Purkinje cell (primary cell): ENCODE data around the gene CASKIN2. TPM values are rescaled to one million over a fixed set of nuclear protein-coding genes. Genes with fewer than 3 reads are reported as not detected.

Source experiments
- polyA plus RNA-seq: library from polyadenylated mRNA; unstranded; fragments of >200 nt; fragmentation: Nextera tagmentation; gene quantifications from 2 replicates; pipeline ENCODE4 v1.2.1, GENCODE V29; 2014

The CASKIN2 gene
- 0.17 and 0.27 TPM in 2 replicates for polyA plus RNA-seq

GRCh38 chr17:75515496-75516254 is at the start of gene CASKIN2:
Gene CASKIN2, minus strand, starts transcription at chr17:75515537. Its CDS starts 1,733 bp downstream, at chr17:75513804.

DNA sequence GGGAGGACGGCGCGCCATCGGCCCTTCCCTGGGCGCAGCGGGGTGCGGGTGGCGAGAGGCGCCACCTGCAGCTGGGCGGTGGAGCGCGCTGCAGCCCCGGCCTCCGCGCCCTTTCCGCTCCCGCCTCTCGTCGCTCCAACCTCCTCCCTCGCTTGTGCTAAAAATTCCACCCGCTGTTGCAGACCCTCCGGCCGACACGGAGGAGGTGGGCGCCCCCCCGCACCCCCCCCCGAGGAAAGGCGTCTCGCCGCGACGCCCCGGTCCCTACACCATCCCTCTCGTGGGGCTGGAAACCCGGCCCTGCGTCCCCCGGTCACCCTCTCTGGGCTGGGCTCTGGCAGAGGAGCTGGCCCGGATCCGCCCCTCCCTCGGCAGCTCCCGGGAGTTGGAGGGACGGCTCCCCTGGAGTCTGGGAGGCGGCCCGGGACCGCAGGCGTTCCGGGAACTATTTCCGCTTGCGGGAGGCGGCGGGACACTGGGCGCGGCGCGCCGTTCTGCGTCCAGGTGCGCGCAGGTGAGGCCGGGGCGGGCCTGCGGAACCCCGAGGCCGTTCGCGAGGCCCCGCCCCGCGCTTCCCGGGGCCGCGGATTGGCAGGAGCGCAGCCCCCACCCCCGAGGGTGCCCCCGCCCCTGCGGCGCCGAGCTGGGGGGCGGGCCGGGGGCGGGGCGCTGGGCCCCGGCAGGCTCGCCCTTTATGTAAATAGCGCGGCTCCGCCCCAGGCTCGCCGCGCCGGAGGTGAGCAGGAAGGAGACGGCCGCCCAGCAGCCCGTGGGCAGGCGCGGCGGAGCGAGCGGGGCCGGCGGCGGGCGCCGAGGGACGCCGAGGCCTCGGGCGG is 9.9 kb upstream of the CASKIN2 start, which contains the start of gene LLGL2:
Gene LLGL2, plus strand, starts transcription at position 728 of the 836 bp plus-strand sequence. CDS start 17,730 bp downstream, outside the sequence.

DNA sequence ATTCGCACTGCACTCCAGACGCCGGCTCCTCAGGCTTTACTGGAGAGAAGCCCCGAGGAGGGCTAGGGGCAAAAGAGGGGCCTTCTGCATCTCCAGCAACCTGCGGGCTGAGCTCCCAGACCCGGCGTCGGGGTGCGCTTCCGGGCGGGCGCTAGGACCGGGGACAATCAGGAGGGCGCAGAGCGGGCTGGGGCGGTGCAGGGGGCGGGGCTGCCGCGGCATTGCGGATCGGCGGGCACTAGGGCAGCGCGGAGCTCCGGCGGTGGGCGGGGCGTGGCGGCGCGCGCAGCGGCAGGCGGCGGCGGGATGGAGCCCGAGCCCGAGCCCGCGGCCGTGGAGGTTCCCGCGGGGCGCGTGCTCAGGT is 900 bp upstream of the CASKIN2 start, which contains the start of gene TSEN54:
Gene TSEN54, plus strand, starts transcription at position 274 of the 364 bp plus-strand sequence. Its CDS starts 33 bp downstream, at position 307.

GRCh38 chr17:75456417-75457046 is 58.8 kb downstream of the CASKIN2 start, which contains the start of gene TMEM94:
Gene TMEM94, plus strand, starts transcription at chr17:75456635. Its CDS starts 15,271 bp downstream, at chr17:75471906.

Other genes starting within 250 kb of the CASKIN2 start
- 3.8 and 7.1 TPM in 2 replicates for gene MIF4GD, start 244.3 kb downstream of the CASKIN2 start, polyA plus RNA-seq
- 5.8 and 8.1 TPM in 2 replicates for gene SLC25A19, start 226.1 kb downstream of the CASKIN2 start, polyA plus RNA-seq
- 219 and 222 TPM in 2 replicates for gene GRB2, start 109.9 kb downstream of the CASKIN2 start, polyA plus RNA-seq
- gene TMEM94, start 58.9 kb downstream of the CASKIN2 start, polyA plus RNA-seq: 6.1 and 6.2 TPM in 2 replicates
- 2.3 and 4.3 TPM in 2 replicates for gene TSEN54, start 991 bp upstream of the CASKIN2 start, polyA plus RNA-seq
- gene LLGL2, start 10.2 kb upstream of the CASKIN2 start, polyA plus RNA-seq: not detected in 2 replicates
- gene MYO15B, start 72.3 kb upstream of the CASKIN2 start, polyA plus RNA-seq: not detected in 2 replicates
- not detected in 2 replicates for gene SMIM5, start 117.9 kb upstream of the CASKIN2 start, polyA plus RNA-seq
- 8.6 and 9.0 TPM in 2 replicates for gene RECQL5, start 151.6 kb upstream of the CASKIN2 start, polyA plus RNA-seq
- 84.6 and 108 TPM in 2 replicates for gene SAP30BP, start 151.8 kb upstream of the CASKIN2 start, polyA plus RNA-seq
- gene ITGB4, start 205.9 kb upstream of the CASKIN2 start, polyA plus RNA-seq: not detected in 2 replicates
- gene GALK1, start 249.7 kb upstream of the CASKIN2 start, polyA plus RNA-seq: 1.1 TPM in 1 of 2 replicates, not detected in the other